ENCODE results near the gene PLA2G6. TPM values are rescaled to one million over a fixed set of nuclear protein-coding genes. Genes with fewer than 3 reads are reported as not detected.

The PLA2G6 gene
- total and polyA plus RNA-seq, 2 of the 13 experiments (the other 11 are each of a cell fraction or from before 2014, with no cell fraction given): 4.8 to 11.5 TPM

DNA sequence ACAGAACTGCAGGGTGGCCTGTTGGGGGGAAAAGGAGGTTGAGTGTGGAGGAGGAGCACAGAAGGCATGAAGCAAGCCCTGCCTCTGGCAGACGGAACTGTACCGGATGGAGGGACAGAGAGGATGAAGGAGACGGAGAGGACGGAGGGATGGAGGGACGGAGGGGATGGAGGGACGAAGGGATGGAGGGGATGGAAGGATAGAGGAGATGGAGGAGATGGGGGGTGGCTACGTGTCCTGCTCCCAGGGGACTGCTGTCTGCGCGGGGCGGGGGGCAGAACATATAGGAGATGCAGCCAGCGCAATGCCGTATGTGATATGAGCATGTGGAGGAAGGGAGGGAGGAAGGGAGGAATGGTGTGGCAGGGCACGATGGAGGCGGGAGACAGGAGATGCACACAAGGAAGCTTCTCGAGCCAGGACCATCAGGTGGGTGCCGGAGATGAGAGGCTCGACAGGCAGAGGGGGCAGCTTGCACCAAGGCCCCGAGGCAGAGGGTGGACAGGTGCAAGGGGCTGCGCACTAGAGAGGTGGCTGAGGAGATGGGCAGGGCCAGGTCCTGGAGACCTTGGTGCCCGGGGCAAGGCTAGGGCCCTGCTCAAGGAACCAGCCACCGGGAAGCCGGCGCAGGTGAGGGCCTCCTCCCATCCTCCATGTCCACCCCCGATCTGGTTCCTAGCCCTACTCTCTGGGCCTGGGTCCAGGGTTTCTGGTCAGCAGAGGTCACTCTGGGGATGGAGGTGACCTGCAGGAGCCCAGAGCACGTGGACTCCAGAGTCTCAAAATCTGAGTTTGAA, 45.4 kb upstream of the PLA2G6 start (continued):
- TF ChIP-seq, protein P1, sequence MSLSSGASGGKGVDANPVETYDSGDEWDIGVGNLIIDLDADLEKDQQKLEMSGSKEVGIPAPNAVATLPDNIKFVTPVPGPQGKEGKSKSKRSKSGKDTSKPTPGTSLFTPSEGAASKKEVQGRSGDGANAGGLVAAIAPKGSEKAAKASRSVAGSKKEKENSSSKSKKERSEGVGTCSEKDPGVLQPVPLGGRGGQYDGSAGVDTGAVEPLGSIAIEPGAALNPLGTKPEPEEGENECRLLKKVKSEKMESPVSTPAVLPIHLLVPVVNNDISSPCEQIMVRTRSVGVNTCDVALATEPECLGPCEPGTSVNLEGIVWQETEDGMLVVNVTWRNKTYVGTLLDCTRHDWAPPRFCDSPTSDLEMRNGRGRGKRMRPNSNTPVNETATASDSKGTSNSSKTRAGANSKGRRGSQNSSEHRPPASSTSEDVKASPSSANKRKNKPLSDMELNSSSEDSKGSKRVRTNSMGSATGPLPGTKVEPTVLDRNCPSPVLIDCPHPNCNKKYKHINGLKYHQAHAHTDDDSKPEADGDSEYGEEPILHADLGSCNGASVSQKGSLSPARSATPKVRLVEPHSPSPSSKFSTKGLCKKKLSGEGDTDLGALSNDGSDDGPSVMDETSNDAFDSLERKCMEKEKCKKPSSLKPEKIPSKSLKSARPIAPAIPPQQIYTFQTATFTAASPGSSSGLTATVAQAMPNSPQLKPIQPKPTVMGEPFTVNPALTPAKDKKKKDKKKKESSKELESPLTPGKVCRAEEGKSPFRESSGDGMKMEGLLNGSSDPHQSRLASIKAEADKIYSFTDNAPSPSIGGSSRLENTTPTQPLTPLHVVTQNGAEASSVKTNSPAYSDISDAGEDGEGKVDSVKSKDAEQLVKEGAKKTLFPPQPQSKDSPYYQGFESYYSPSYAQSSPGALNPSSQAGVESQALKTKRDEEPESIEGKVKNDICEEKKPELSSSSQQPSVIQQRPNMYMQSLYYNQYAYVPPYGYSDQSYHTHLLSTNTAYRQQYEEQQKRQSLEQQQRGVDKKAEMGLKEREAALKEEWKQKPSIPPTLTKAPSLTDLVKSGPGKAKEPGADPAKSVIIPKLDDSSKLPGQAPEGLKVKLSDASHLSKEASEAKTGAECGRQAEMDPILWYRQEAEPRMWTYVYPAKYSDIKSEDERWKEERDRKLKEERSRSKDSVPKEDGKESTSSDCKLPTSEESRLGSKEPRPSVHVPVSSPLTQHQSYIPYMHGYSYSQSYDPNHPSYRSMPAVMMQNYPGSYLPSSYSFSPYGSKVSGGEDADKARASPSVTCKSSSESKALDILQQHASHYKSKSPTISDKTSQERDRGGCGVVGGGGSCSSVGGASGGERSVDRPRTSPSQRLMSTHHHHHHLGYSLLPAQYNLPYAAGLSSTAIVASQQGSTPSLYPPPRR (CRISPR knock-in tag; IDR thresholded peaks at IDR 0.05; ENCODE audit: borderline replicate concordance): no peak
- TF ChIP-seq ZNF367 (CRISPR knock-in tag; IDR thresholded peaks at IDR 0.05; ENCODE audit: borderline replicate concordance) (no peak), KLF13 (CRISPR knock-in tag; IDR thresholded peaks at IDR 0.05) (no peak), ZBTB20 (CRISPR knock-in tag; IDR thresholded peaks at IDR 0.05; ENCODE audit: borderline replicate concordance, low read depth) (no peak)

DNA sequence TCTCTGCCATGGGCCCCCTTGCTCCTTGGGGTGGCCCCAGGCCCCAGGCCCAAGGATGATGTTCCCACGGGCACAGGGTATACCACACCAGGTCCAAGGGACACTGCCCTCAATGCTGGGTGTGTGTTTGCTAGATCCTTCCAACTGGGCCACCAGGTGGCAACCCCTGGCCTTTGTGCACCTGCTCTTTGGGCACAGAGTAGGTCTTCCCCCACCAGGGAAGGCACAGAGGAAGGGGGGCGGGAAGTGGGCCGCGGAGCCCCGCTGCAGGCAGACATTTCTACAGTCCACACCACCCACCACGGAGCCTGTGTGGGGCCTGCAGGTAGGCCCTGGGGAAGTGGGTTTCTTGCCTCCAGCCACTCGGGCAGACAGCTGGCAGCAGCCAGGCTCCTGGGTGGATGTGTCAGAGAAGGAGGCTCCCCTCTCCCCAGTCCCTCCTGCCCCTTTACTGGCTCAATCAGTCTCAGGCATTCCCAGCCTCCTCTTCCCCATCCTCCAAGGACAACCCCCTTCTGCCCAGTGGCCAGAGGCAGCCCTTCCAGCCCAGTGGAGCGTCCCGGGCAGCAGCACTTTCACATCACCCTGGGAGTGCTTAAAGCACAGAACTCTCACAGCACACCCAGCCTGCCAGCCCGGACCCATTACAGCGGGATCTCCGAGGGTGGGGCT, 41.8 kb upstream of the PLA2G6 start:
- H3K36me3 ChIP-seq (replicated peaks in 1 of 2; ENCODE audit: control insufficient read depth in 1 of 2, insufficient read depth in 2 of 2, low read length in 2 of 2): peaks cover 2 to 13% of the 10 kb centered on the region in 2 experiments; a peak in 4 of 5 replicates
- H4K20me1 ChIP-seq (ENCODE audit: insufficient read depth, low read length): no peaks in the 10 kb centered on the region
- ChIA-PET POLR2A (no interaction called here), CTCF (ENCODE audit: low intra/inter-chr PET ratio, low total read pairs) (no interaction called here)
- no peaks in the 10 kb centered on the region for H3K79me2 ChIP-seq (ENCODE audit: insufficient read depth, low read length)
- in situ Hi-C loops (cut with HindIII; ENCODE audit: extremely low pct_ligation_motif_present, low pct_unique_long_range_greater_than_20kb): no loop called here
- no peak overlapping the region for H3K4me2 ChIP-seq (ENCODE audit: low read depth, low read length)
- H3K4me3 ChIP-seq (replicated peaks in 1 of 3; ENCODE audit: insufficient read depth in 1 of 3, low read depth in 2 of 3, low read length in 3 of 3): no peak overlapping the region
- no peak for ATAC-seq
- no peaks in the 10 kb centered on the region for H3K9me3 ChIP-seq (ENCODE audit: low read length)
- FAIRE-seq: no peak
- no peak overlapping the region for H2AFZ ChIP-seq (ENCODE audit: low read length)
- H3K9ac ChIP-seq (ENCODE audit: insufficient read depth, low read depth, low read length): no peak overlapping the region
- H3K27me3 ChIP-seq (ENCODE audit: control insufficient read depth in 1 of 2, insufficient read depth in 2 of 2, low read length in 2 of 2): no peaks in the 10 kb centered on the region
- no peak overlapping the region for H3K27ac ChIP-seq (ENCODE audit: extremely low read length, insufficient read depth, low read length)
- no TSS peak for BruUV-seq (replicated peaks)
- WGBS (ENCODE audit: low lambda C conversion rate): 88% methylated on average over 3 of the region's 12 CpGs
- DNase-seq (ENCODE audit: low spot score): no peak
- peaks cover 16% of the 10 kb centered on the region for H3K4me1 ChIP-seq (ENCODE audit: insufficient read depth, low read length)
- intact Hi-C loops (cut with micrococcal nuclease; ENCODE audit: unreplicated experiment): no loop called here
- TF ChIP-seq, protein P2, sequence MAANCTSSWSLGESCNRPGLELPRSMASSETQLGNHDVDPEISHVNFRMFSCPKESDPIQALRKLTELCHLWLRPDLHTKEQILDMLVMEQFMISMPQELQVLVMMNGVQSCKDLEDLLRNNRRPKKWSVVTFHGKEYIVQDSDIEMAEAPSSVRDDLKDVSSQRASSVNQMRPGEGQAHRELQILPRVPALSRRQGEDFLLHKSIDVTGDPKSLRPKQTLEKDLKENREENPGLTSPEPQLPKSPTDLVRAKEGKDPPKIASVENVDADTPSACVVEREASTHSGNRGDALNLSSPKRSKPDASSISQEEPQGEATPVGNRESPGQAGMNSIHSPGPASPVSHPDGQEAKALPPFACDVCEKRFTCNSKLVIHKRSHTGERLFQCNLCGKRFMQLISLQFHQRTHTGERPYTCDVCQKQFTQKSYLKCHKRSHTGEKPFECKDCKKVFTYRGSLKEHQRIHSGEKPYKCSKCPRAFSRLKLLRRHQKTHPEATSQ (CRISPR knock-in tag; IDR thresholded peaks at IDR 0.05; ENCODE audit: borderline replicate concordance): no peak
- TF ChIP-seq, protein P3, sequence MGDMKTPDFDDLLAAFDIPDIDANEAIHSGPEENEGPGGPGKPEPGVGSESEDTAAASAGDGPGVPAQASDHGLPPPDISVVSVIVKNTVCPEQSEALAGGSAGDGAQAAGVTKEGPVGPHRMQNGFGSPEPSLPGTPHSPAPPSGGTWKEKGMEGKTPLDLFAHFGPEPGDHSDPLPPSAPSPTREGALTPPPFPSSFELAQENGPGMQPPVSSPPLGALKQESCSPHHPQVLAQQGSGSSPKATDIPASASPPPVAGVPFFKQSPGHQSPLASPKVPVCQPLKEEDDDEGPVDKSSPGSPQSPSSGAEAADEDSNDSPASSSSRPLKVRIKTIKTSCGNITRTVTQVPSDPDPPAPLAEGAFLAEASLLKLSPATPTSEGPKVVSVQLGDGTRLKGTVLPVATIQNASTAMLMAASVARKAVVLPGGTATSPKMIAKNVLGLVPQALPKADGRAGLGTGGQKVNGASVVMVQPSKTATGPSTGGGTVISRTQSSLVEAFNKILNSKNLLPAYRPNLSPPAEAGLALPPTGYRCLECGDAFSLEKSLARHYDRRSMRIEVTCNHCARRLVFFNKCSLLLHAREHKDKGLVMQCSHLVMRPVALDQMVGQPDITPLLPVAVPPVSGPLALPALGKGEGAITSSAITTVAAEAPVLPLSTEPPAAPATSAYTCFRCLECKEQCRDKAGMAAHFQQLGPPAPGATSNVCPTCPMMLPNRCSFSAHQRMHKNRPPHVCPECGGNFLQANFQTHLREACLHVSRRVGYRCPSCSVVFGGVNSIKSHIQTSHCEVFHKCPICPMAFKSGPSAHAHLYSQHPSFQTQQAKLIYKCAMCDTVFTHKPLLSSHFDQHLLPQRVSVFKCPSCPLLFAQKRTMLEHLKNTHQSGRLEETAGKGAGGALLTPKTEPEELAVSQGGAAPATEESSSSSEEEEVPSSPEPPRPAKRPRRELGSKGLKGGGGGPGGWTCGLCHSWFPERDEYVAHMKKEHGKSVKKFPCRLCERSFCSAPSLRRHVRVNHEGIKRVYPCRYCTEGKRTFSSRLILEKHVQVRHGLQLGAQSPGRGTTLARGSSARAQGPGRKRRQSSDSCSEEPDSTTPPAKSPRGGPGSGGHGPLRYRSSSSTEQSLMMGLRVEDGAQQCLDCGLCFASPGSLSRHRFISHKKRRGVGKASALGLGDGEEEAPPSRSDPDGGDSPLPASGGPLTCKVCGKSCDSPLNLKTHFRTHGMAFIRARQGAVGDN (CRISPR knock-in tag; IDR thresholded peaks at IDR 0.05): peak; percentile 17; the same call in 1 of the 2 replicates
- TF ChIP-seq, protein P4, sequence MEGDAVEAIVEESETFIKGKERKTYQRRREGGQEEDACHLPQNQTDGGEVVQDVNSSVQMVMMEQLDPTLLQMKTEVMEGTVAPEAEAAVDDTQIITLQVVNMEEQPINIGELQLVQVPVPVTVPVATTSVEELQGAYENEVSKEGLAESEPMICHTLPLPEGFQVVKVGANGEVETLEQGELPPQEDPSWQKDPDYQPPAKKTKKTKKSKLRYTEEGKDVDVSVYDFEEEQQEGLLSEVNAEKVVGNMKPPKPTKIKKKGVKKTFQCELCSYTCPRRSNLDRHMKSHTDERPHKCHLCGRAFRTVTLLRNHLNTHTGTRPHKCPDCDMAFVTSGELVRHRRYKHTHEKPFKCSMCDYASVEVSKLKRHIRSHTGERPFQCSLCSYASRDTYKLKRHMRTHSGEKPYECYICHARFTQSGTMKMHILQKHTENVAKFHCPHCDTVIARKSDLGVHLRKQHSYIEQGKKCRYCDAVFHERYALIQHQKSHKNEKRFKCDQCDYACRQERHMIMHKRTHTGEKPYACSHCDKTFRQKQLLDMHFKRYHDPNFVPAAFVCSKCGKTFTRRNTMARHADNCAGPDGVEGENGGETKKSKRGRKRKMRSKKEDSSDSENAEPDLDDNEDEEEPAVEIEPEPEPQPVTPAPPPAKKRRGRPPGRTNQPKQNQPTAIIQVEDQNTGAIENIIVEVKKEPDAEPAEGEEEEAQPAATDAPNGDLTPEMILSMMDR (CRISPR knock-in tag; IDR thresholded peaks at IDR 0.05): peak; percentile 38
